OCI-LY1 (cell line): ENCODE results near the gene ESPL1.

ENCODE experiments used
- H2AFZ ChIP-seq: fragments of 200-600 bp; sonication (generic), shearing (Covaris generic); 2 replicates; pipeline ENCODE4 v1.6.0; 2014; ENCODE audit warnings: antibody characterized with exemption, mild to moderate bottlenecking, low read length
- H3F3A ChIP-seq: fragments of 200-600 bp; sonication (generic), shearing (Covaris generic); 2 replicates; pipeline ENCODE4 v1.6.0; 2014; ENCODE audit warnings: mild to moderate bottlenecking, antibody characterized with exemption, low read length, moderate library complexity; ENCODE audit not compliant: insufficient read depth
- H3K27ac ChIP-seq: fragments of 200-600 bp; sonication (generic); 2 replicates; pipeline ENCODE4 v1.5.1; 2014; ENCODE audit warnings: low read length, mixed run types, mild to moderate bottlenecking, low read depth; ENCODE audit not compliant: poor library complexity, severe bottlenecking
- H3K27me3 ChIP-seq: fragments of 200-600 bp; sonication (generic); 2 replicates; pipeline ENCODE4 v1.6.0; 2014; ENCODE audit warnings: antibody characterized with exemption, mild to moderate bottlenecking, low read length, moderate library complexity; ENCODE audit not compliant: insufficient read depth
- H3K36me3 ChIP-seq: fragments of 200-600 bp; sonication (generic); 2 replicates; pipeline ENCODE4 v1.6.1; 2014; ENCODE audit warnings: mild to moderate bottlenecking, antibody characterized with exemption, low read length, moderate library complexity, mixed read lengths; ENCODE audit not compliant: insufficient read depth
- H3K4me1 ChIP-seq: fragments of 200-600 bp; sonication (generic); 2 replicates; pipeline ENCODE4 v1.5.1; 2014; ENCODE audit warnings: mild to moderate bottlenecking, low read length, moderate library complexity; ENCODE audit not compliant: insufficient read depth, severe bottlenecking
- H3K4me2 ChIP-seq: fragments of 200-600 bp; sonication (generic), shearing (Covaris generic); 2 replicates; pipeline ENCODE4 v1.6.1; 2014; ENCODE audit warnings: low read length
- H3K4me3 ChIP-seq: fragments of 200-600 bp; sonication (generic); 2 replicates; pipeline ENCODE4 v1.5.1; 2014; ENCODE audit warnings: low read length, low read depth, mild to moderate bottlenecking, mixed read lengths; ENCODE audit not compliant: poor library complexity, severe bottlenecking
- H3K79me2 ChIP-seq: fragments of 200-600 bp; shearing (Covaris generic); 2 replicates; pipeline ENCODE4 v1.6.1; 2016; ENCODE audit warnings: mixed run types, low read length, mixed read lengths; ENCODE audit not compliant: insufficient read depth
- H3K9ac ChIP-seq: fragments of 200-600 bp; sonication (generic), shearing (Covaris generic); 2 replicates; pipeline ENCODE4 v1.6.1; 2014; ENCODE audit warnings: mild to moderate bottlenecking, low read length, mixed read lengths
- H3K9me2 ChIP-seq: fragments of 200-600 bp; sonication (generic), shearing (Covaris generic); 2 replicates; pipeline ENCODE4 v1.6.1; 2014; ENCODE audit warnings: low read depth, mild to moderate bottlenecking, low read length, mixed read lengths
- H3K9me3 ChIP-seq: fragments of 200-600 bp; shearing (Covaris generic); 2 replicates; pipeline ENCODE4 v1.6.1; 2014; ENCODE audit warnings: low read length, mixed read lengths
- H4K20me1 ChIP-seq: fragments of 200-600 bp; sonication (generic), shearing (Covaris generic); 2 replicates; pipeline ENCODE4 v1.6.0; 2016; ENCODE audit warnings: mild to moderate bottlenecking, low read length; ENCODE audit not compliant: insufficient read depth
- EZH2 ChIP-seq: fragments of 200-600 bp; sonication (generic), shearing (Covaris generic); IDR thresholded peaks from 2 replicates; pipeline ENCODE4 v1.8.0; 2017; ENCODE audit warnings: borderline replicate concordance, mixed run types, mild to moderate bottlenecking, antibody characterized with exemption, low read length, moderate library complexity, mixed read lengths
- TF ChIP-seq, protein P1 (sequence below): fragments of 200-600 bp; sonication (generic), shearing (Covaris generic); IDR thresholded peaks from 2 replicates; pipeline ENCODE4 v1.5.1; 2017; ENCODE audit warnings: mild to moderate bottlenecking, antibody characterized with exemption, low read length, moderate library complexity, mixed read lengths

Gene ESPL1

DNA sequence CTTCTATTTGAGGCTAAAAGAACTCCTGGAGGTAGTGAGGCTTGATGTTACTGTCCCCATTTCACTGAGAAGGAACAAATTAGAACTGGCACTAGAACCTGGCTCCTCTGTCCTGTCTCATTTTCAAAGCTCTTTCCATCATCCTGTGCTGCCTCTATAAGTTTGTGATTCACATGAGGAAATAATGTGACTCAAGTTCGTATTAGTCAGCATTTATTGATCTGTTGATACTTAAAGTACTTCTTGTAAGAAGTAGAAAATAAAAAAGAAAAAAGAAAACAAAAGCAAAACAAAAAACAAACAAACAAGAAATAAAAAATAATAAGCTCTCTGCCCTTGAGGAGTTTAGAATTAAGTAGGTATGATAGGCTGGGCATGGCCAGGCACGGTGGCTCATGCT lies 2.3 kb upstream of the ESPL1 start:
- Histone ChIP-seq H3K4me3 (no peak overlapping the region), H3K9me3 (no peaks in the 10 kb centered on the region), H4K20me1 (no peaks in the 10 kb centered on the region), H3K9me2 (no peaks in the 10 kb centered on the region), H3K4me2 (no peak overlapping the region), H3K27ac (no peak overlapping the region), H3K27me3 (no peaks in the 10 kb centered on the region), H3K79me2 (no peaks in the 10 kb centered on the region), H3K4me1 (peaks cover 29% of the 10 kb centered on the region), H3K9ac (no peak overlapping the region), H2AFZ (no peak overlapping the region), H3K36me3 (peaks cover 18% of the 10 kb centered on the region; the same call in 1 of the 2 replicates), H3F3A (no peaks in the 10 kb centered on the region)
- TF ChIP-seq EZH2: no peak
- TF ChIP-seq, protein P1, sequence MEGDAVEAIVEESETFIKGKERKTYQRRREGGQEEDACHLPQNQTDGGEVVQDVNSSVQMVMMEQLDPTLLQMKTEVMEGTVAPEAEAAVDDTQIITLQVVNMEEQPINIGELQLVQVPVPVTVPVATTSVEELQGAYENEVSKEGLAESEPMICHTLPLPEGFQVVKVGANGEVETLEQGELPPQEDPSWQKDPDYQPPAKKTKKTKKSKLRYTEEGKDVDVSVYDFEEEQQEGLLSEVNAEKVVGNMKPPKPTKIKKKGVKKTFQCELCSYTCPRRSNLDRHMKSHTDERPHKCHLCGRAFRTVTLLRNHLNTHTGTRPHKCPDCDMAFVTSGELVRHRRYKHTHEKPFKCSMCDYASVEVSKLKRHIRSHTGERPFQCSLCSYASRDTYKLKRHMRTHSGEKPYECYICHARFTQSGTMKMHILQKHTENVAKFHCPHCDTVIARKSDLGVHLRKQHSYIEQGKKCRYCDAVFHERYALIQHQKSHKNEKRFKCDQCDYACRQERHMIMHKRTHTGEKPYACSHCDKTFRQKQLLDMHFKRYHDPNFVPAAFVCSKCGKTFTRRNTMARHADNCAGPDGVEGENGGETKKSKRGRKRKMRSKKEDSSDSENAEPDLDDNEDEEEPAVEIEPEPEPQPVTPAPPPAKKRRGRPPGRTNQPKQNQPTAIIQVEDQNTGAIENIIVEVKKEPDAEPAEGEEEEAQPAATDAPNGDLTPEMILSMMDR: no peak

DNA sequence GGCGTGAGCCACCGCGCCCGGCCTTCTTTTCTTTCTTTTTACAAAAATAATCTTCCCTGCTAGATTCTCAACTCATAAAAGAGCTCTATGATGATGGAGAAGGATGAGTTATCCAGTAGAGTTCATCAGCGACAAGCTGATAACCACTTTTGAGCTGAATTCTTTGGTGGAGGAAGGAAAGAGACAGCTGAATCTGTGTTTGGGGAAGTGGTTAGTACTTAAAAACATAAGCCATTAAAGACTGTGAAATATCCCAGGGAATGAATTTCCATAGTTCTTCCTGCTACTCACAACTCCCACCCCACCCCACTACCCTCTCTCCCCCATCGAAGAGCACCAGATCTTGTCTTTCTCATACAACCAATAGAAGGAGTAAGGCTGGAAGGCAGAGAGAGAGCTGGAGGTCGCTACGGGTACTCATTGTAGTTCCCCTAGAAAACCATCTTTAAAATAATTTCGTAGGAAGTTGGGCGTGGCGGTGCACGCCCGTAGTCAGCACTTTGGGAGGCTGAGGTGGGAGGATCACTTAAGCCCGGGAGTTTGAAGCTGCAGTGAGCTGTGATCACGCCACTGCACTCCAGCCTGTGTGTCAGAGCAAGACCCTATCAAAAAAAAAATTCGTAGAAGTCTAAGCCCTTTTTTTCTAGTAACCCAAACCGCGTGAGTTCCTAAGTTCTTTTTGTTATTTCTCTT lies 647 bp upstream of the ESPL1 start:
- Histone ChIP-seq H4K20me1 (no peaks in the 10 kb centered on the region), H3K9ac (peak overlapping the region; percentile 80), H2AFZ (peak overlapping the region; percentile 61; the same call in 1 of the 2 replicates), H3K4me2 (peak overlapping the region; percentile 74), H3K79me2 (no peaks in the 10 kb centered on the region), H3K27ac (no peak overlapping the region), H3K36me3 (peaks cover 26% of the 10 kb centered on the region; the same call in 1 of the 2 replicates), H3K4me1 (peaks cover 29% of the 10 kb centered on the region), H3K9me3 (no peaks in the 10 kb centered on the region), H3K4me3 (peak overlapping the region; percentile 75), H3F3A (no peaks in the 10 kb centered on the region), H3K9me2 (no peaks in the 10 kb centered on the region), H3K27me3 (no peaks in the 10 kb centered on the region)
- TF ChIP-seq, protein P1: no peak
- no peak for TF ChIP-seq EZH2

- Histone ChIP-seq H3F3A (no peaks in the 10 kb centered on the region), H3K9me3 (no peaks in the 10 kb centered on the region), H3K27ac (peak overlapping the region; percentile 33), H3K27me3 (no peaks in the 10 kb centered on the region), H3K79me2 (no peaks in the 10 kb centered on the region), H2AFZ (no peak overlapping the region), H3K4me1 (peaks cover 29% of the 10 kb centered on the region), H3K9me2 (no peaks in the 10 kb centered on the region), H3K4me3 (peak overlapping the region; percentile 75), H3K4me2 (peak overlapping the region; percentile 74), H3K9ac (peak overlapping the region; percentile 80), H3K36me3 (peaks cover 32% of the 10 kb centered on the region; the same call in 1 of the 2 replicates), H4K20me1 (no peaks in the 10 kb centered on the region)
- TF ChIP-seq EZH2: no peak
- TF ChIP-seq, protein P1: no peak
Observed at GRCh38 chr12:53268630-53269562, 797 bp downstream of the ESPL1 start.
